Measurements from ENCODE around the gene ZNF444.

- TF ChIP-seq CTCF (IDR thresholded peaks at IDR 0.05) (no peak), POLR2A (IDR thresholded peaks at IDR 0.05) (no peak)
Observed at GRCh38 chr19:56106397-56106849, 34.7 kb upstream of the ZNF444 start.
